ENCODE data around the gene CLEC4D. TPM values are rescaled to one million over a fixed set of nuclear protein-coding genes. Genes with fewer than 3 reads are reported as not detected.
A peak's percentile ranks its signal among the peaks of the same experiment; 100 is the strongest.
"Not testable (repeated sequence)": the region's sequence is repeated elsewhere in the genome, so short reads cannot be mapped to it uniquely, and the experiment has no call there.

CLEC4D gene
- total RNA-seq, 2 donors from 2014 or later, result 0.66 TPM; not detected in 1

DNA sequence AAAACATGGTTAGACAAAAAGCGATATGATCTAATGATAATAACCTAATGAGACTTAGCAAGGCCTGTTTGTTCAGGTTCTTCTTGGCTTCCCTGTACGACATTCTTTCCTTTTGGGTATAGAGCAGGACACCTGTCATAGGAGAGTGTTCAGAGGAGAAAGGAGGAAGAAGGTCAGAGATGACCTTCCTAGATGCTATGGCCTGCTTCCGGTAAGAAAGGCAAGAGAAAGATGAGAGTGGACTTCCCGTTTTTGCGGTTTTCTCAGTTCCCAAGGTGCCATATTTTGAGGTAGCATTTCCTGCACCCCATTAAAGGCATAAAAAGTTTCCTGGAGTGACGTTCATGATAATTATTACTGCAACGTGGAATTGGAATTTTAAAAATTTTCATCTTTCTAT is 18.7 kb downstream of the CLEC4D start:
- Histone ChIP-seq H3K4me1 (ENCODE audit: control insufficient read depth, insufficient read depth, low read length) (no peaks in the 10 kb centered on the region), H3K36me3 (ENCODE audit: control insufficient read depth, insufficient read depth, low read length) (no peaks in the 10 kb centered on the region), H3K9me3 (ENCODE audit: control insufficient read depth, low read length) (no peaks in the 10 kb centered on the region), H3K9ac (ENCODE audit: extremely low read depth, low read length, poor library complexity, severe bottlenecking) (no peak overlapping the region), H3K4me3 (ENCODE audit: low read length) (no peak overlapping the region), H3K27ac (ENCODE audit: low read depth, low read length) (no peak overlapping the region), H3K27me3 (ENCODE audit: control insufficient read depth, insufficient read depth, low read length, poor library complexity, severe bottlenecking) (no peaks in the 10 kb centered on the region)
- DNase-seq, result no peak
- Mint-ChIP-seq H3K27me3 (ENCODE audit: insufficient read depth) (no peaks in the 10 kb centered on the region), H3K36me3 (ENCODE audit: low read depth) (no peaks in the 10 kb centered on the region), H3K9me3 (no peaks in the 10 kb centered on the region), H3K4me1 (peaks cover 9% of the 10 kb centered on the region), H3K4me3 (no peak overlapping the region), H3K27ac (no peak overlapping the region)
- TF ChIP-seq, protein P1, sequence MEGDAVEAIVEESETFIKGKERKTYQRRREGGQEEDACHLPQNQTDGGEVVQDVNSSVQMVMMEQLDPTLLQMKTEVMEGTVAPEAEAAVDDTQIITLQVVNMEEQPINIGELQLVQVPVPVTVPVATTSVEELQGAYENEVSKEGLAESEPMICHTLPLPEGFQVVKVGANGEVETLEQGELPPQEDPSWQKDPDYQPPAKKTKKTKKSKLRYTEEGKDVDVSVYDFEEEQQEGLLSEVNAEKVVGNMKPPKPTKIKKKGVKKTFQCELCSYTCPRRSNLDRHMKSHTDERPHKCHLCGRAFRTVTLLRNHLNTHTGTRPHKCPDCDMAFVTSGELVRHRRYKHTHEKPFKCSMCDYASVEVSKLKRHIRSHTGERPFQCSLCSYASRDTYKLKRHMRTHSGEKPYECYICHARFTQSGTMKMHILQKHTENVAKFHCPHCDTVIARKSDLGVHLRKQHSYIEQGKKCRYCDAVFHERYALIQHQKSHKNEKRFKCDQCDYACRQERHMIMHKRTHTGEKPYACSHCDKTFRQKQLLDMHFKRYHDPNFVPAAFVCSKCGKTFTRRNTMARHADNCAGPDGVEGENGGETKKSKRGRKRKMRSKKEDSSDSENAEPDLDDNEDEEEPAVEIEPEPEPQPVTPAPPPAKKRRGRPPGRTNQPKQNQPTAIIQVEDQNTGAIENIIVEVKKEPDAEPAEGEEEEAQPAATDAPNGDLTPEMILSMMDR (conservative IDR thresholded peaks at IDR 0.05), result no peak
- WGBS, 2 experiments (ENCODE audit: insufficient coverage in 1 of 2, insufficient read length in 1 of 2), result 92 to 96% methylated on average over 4 to 7 of the region's 7 CpGs

DNA sequence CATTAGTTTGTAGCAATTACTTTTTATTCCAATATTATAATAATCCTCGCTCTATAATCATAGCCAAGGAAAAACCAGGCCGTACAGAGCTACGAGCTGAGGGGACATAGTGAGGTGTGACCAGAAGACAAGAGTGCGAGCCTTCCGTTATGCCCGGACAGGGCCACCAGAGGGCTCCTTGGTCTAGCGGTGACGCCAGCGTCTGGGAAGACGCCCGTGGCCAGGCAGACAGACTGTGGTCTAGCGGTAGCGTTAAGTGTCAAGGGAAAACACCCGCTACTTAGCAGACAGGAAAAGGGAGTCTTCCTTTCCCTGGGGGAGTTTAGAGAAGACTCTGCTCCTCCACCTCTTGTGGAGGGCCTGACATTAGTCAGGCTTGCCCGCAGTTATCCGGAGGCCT is 24.5 kb downstream of the CLEC4D start:
- DNase-seq, result peak; percentile 78
- not testable (repeated sequence) for H3K9me3 ChIP-seq (ENCODE audit: control insufficient read depth, low read length); H3K36me3 ChIP-seq (ENCODE audit: control insufficient read depth, insufficient read depth, low read length); H3K4me3 ChIP-seq (ENCODE audit: low read length); H3K4me1 ChIP-seq (ENCODE audit: control insufficient read depth, insufficient read depth, low read length); H3K27me3 ChIP-seq (ENCODE audit: control insufficient read depth, insufficient read depth, low read length, poor library complexity, severe bottlenecking); H3K27ac Mint-ChIP-seq; H3K4me3 Mint-ChIP-seq; H3K36me3 Mint-ChIP-seq (ENCODE audit: low read depth); H3K9ac ChIP-seq (ENCODE audit: extremely low read depth, low read length, poor library complexity, severe bottlenecking); H3K27ac ChIP-seq (ENCODE audit: low read depth, low read length); H3K4me1 Mint-ChIP-seq; H3K27me3 Mint-ChIP-seq (ENCODE audit: insufficient read depth)
- peaks cover 12% of the 10 kb centered on the region for H3K9me3 Mint-ChIP-seq
- TF ChIP-seq, protein P1 (conservative IDR thresholded peaks at IDR 0.05), result peak; percentile 88
- WGBS, 2 experiments (ENCODE audit: insufficient coverage in 1 of 2, insufficient read length in 1 of 2), result 90 to 100% methylated on average over 6 to 14 of the region's 16 CpGs

DNA sequence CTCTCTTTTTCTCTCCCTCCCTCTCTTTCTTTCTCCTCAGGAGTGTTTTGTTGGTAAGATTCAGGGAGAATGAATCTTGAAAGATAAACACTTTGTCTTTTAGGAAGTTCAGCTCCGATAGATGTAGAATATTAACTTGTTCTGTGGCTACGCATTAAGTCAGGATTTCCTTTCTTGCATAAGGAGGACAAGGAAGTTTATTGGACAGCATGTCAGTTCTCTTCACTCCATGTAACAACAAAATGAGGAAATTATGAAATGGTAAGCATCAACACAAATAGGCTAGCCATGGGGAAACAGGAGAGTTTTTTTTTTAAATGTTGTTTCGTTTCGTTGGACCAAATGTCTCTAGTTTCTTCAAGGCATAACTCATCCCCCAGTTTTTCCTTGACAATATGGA is 27.5 kb downstream of the CLEC4D start, which contains the start of gene CLEC4E:
CLEC4E (minus strand) TSS at position 75 of the 400 bp plus-strand sequence. CDS start 108 bp downstream, outside the sequence.
- not testable (repeated sequence) for H3K27ac Mint-ChIP-seq; H3K9me3 ChIP-seq (ENCODE audit: control insufficient read depth, low read length); H3K4me1 ChIP-seq (ENCODE audit: control insufficient read depth, insufficient read depth, low read length); H3K36me3 ChIP-seq (ENCODE audit: control insufficient read depth, insufficient read depth, low read length); H3K4me1 Mint-ChIP-seq; H3K27ac ChIP-seq (ENCODE audit: low read depth, low read length); H3K9ac ChIP-seq (ENCODE audit: extremely low read depth, low read length, poor library complexity, severe bottlenecking); H3K36me3 Mint-ChIP-seq (ENCODE audit: low read depth); DNase-seq; H3K4me3 Mint-ChIP-seq; H3K27me3 Mint-ChIP-seq (ENCODE audit: insufficient read depth); H3K27me3 ChIP-seq (ENCODE audit: control insufficient read depth, insufficient read depth, low read length, poor library complexity, severe bottlenecking); H3K4me3 ChIP-seq (ENCODE audit: low read length)
- H3K9me3 Mint-ChIP-seq, result peaks cover 12% of the 10 kb centered on the region
- 95 to 100% methylated on average over 1 to 4 of the region's 4 CpGs for WGBS, 2 experiments (ENCODE audit: insufficient coverage in 1 of 2, insufficient read length in 1 of 2)

DNA sequence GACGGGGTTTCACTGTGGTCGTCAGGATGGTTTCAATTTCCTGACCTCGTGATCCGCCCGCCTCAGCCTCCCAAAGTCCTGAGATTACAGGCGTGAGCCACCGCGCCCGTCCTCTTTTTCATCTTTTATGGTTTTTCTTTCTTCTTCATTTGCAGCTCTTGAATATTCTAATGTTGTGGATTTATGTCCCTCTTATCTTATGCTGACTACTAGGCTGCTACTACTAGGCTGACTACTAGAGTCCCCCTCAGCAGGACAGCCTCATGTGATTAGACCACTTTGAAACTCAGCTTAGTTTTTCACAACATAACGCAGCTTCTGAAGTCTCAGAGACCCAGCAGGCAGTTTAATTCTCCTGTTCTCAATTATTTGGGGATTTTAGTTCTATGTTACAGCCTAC is 28.3 kb downstream of the CLEC4D start:
- no peaks in the 10 kb centered on the region for H3K4me1 ChIP-seq (ENCODE audit: control insufficient read depth, insufficient read depth, low read length)
- 91 to 99% methylated on average over 6 to 10 of the region's 10 CpGs for WGBS, 2 experiments (ENCODE audit: insufficient coverage in 1 of 2, insufficient read length in 1 of 2)
- no peaks in the 10 kb centered on the region for H3K9me3 ChIP-seq (ENCODE audit: control insufficient read depth, low read length)
- H3K27me3 ChIP-seq (ENCODE audit: control insufficient read depth, insufficient read depth, low read length, poor library complexity, severe bottlenecking), result no peaks in the 10 kb centered on the region
- no peak overlapping the region for H3K9ac ChIP-seq (ENCODE audit: extremely low read depth, low read length, poor library complexity, severe bottlenecking)
- H3K27ac ChIP-seq (ENCODE audit: low read depth, low read length), result no peak overlapping the region
- no peak overlapping the region for H3K27ac Mint-ChIP-seq
- H3K36me3 ChIP-seq (ENCODE audit: control insufficient read depth, insufficient read depth, low read length), result no peaks in the 10 kb centered on the region
- H3K4me3 Mint-ChIP-seq, result no peak overlapping the region
- DNase-seq, result no peak
- H3K9me3 Mint-ChIP-seq, result peaks cover 12% of the 10 kb centered on the region
- no peak overlapping the region for H3K4me3 ChIP-seq (ENCODE audit: low read length)
- H3K27me3 Mint-ChIP-seq (ENCODE audit: insufficient read depth), result peaks cover 1% of the 10 kb centered on the region
- peaks cover 3% of the 10 kb centered on the region for H3K4me1 Mint-ChIP-seq
- peaks cover 2% of the 10 kb centered on the region for H3K36me3 Mint-ChIP-seq (ENCODE audit: low read depth)
- TF ChIP-seq, protein P1 (conservative IDR thresholded peaks at IDR 0.05), result no peak

Data from endodermal cell (in vitro differentiated cells).